ENCODE data around the gene IRAK2. TPM values are rescaled to one million over a fixed set of nuclear protein-coding genes. Genes with fewer than 3 reads are reported as not detected.
"Not testable (repeated sequence)": the region's sequence is repeated elsewhere in the genome, so short reads cannot be mapped to it uniquely, and the experiment has no call there.

Gene IRAK2
- total RNA-seq, 1 donor from 2014 or later = 2.0 TPM

DNA sequence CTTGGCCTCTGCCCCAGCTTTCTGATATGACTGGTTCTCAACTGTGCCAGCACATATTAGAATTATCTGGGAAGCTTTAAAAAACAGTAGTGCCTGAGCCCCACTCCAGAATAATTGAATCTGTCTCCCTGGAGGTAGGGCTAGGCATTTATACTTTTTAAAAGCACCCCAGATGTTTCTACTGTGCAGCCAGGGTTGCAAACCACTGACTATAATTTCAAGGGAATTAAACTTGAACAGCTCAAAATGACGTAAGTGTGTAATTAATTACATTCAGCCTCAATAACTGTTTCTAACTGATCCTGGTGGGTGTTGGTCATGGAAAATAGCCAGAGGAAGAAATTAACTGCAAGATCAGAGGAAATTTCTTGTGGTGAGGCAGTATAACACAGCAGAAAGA lies 4.4 kb upstream of the IRAK2 start:
- H3K27ac ChIP-seq (ENCODE audit: low read depth, low read length) = no peak overlapping the region
- H3K9me3 Mint-ChIP-seq (ENCODE audit: unreplicated experiment) = peaks cover 3% of the 10 kb centered on the region
- H3K79me2 ChIP-seq (ENCODE audit: insufficient read depth, low read length) = peaks cover 2% of the 10 kb centered on the region
- no peak overlapping the region for H3K27ac Mint-ChIP-seq (ENCODE audit: unreplicated experiment)
- TF ChIP-seq, protein P1, sequence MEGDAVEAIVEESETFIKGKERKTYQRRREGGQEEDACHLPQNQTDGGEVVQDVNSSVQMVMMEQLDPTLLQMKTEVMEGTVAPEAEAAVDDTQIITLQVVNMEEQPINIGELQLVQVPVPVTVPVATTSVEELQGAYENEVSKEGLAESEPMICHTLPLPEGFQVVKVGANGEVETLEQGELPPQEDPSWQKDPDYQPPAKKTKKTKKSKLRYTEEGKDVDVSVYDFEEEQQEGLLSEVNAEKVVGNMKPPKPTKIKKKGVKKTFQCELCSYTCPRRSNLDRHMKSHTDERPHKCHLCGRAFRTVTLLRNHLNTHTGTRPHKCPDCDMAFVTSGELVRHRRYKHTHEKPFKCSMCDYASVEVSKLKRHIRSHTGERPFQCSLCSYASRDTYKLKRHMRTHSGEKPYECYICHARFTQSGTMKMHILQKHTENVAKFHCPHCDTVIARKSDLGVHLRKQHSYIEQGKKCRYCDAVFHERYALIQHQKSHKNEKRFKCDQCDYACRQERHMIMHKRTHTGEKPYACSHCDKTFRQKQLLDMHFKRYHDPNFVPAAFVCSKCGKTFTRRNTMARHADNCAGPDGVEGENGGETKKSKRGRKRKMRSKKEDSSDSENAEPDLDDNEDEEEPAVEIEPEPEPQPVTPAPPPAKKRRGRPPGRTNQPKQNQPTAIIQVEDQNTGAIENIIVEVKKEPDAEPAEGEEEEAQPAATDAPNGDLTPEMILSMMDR (IDR thresholded peaks at IDR 0.05; ENCODE audit: insufficient read depth, low read depth, low read length) = no peak
- H3K4me2 ChIP-seq (ENCODE audit: low read length) = no peak overlapping the region
- H2AFZ ChIP-seq (ENCODE audit: low read depth, low read length) = no peak overlapping the region
- DNase-seq (ENCODE audit: low read depth) (peak; percentile 75), FAIRE-seq (no peak)
- no peaks in the 10 kb centered on the region for H3K9me3 ChIP-seq (ENCODE audit: insufficient read depth, low read depth, low read length)
- H3K36me3 Mint-ChIP-seq (ENCODE audit: low read depth, unreplicated experiment) = peaks cover 2% of the 10 kb centered on the region
- peaks cover 6% of the 10 kb centered on the region for H3K27me3 Mint-ChIP-seq (ENCODE audit: low read depth, unreplicated experiment)
- no peaks in the 10 kb centered on the region for H3K36me3 ChIP-seq (ENCODE audit: insufficient read depth, low read length)
- no peak overlapping the region for H3K9ac ChIP-seq (ENCODE audit: low read length)
- no peaks in the 10 kb centered on the region for H3K27me3 ChIP-seq (ENCODE audit: insufficient read depth, low read length)
- H3K4me3 Mint-ChIP-seq (ENCODE audit: unreplicated experiment) = no peak overlapping the region
- H3K4me1 ChIP-seq (ENCODE audit: insufficient read depth, low read length) = no peaks in the 10 kb centered on the region
- H4K20me1 ChIP-seq (ENCODE audit: insufficient read depth, low read length) = no peaks in the 10 kb centered on the region
- no peaks in the 10 kb centered on the region for H3K4me1 Mint-ChIP-seq (ENCODE audit: low read depth, unreplicated experiment)
- no peak overlapping the region for H3K4me3 ChIP-seq (ENCODE audit: insufficient read depth, low read depth, low read length)

DNA sequence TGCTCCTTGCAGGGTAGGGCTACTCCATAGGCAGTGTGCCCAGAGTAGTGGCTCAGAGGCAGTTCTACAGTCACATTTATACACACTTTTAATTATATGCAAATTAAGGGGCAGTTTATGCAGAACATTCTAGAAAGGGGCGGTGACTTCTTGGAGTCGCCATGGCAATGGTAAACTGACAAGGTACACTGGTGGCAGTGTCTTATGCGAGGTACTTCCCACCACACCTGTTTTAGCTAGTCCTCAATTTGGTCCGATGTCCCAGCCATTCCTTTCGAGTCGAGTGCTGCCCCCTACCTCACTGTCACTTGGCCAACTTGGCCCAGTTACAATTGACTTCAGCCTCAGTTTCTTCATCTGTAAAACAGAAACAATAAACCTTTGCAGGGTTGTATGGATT lies 3.8 kb upstream of the IRAK2 start:
- Mint-ChIP-seq H3K4me1 (ENCODE audit: low read depth, unreplicated experiment) (no peaks in the 10 kb centered on the region), H3K9me3 (ENCODE audit: unreplicated experiment) (peaks cover 3% of the 10 kb centered on the region), H3K4me3 (ENCODE audit: unreplicated experiment) (no peak overlapping the region), H3K27ac (ENCODE audit: unreplicated experiment) (no peak overlapping the region), H3K36me3 (ENCODE audit: low read depth, unreplicated experiment) (peaks cover 2% of the 10 kb centered on the region), H3K27me3 (ENCODE audit: low read depth, unreplicated experiment) (peaks cover 6% of the 10 kb centered on the region)
- Histone ChIP-seq H2AFZ (ENCODE audit: low read depth, low read length) (no peak overlapping the region), H3K4me1 (ENCODE audit: insufficient read depth, low read length) (no peaks in the 10 kb centered on the region), H3K9me3 (ENCODE audit: insufficient read depth, low read depth, low read length) (no peaks in the 10 kb centered on the region), H3K4me2 (ENCODE audit: low read length) (no peak overlapping the region), H3K27ac (ENCODE audit: low read depth, low read length) (no peak overlapping the region), H3K27me3 (ENCODE audit: insufficient read depth, low read length) (no peaks in the 10 kb centered on the region), H3K4me3 (ENCODE audit: insufficient read depth, low read depth, low read length) (no peak overlapping the region), H4K20me1 (ENCODE audit: insufficient read depth, low read length) (no peaks in the 10 kb centered on the region), H3K36me3 (ENCODE audit: insufficient read depth, low read length) (no peaks in the 10 kb centered on the region), H3K9ac (ENCODE audit: low read length) (no peak overlapping the region), H3K79me2 (ENCODE audit: insufficient read depth, low read length) (peaks cover 2% of the 10 kb centered on the region)
- no peak for FAIRE-seq
- DNase-seq (ENCODE audit: low read depth) = no peak
- TF ChIP-seq, protein P1 (IDR thresholded peaks at IDR 0.05; ENCODE audit: insufficient read depth, low read depth, low read length) = no peak
- TF ChIP-seq EZH2 (IDR thresholded peaks at IDR 0.05; ENCODE audit: insufficient read depth, low read length) = no peak

DNA sequence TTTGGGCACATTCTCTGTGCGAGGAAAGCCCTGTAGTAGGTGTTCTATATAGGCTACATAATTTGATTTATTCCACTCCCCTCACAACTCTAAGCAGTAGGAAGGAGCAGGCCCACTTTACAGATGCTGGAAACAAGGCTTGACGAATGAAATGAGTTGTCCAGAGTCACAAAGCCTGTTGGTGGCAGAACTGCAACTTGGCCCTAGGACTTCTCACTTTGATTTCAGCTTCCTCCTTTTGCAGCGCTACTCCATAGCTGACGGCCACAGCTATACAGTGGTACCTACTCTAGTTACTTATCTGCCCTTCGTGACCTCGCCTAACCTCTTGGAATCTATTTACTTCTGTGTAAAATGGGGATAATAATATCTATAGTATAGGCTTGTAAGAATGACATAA lies 2.5 kb upstream of the IRAK2 start:
- Mint-ChIP-seq H3K27me3 (ENCODE audit: low read depth, unreplicated experiment) (peaks cover 6% of the 10 kb centered on the region), H3K4me1 (ENCODE audit: low read depth, unreplicated experiment) (no peaks in the 10 kb centered on the region), H3K27ac (ENCODE audit: unreplicated experiment) (no peak overlapping the region), H3K4me3 (ENCODE audit: unreplicated experiment) (no peak overlapping the region), H3K36me3 (ENCODE audit: low read depth, unreplicated experiment) (no peaks in the 10 kb centered on the region), H3K9me3 (ENCODE audit: unreplicated experiment) (no peaks in the 10 kb centered on the region)
- Histone ChIP-seq H3K4me2 (ENCODE audit: low read length) (no peak overlapping the region), H3K36me3 (ENCODE audit: insufficient read depth, low read length) (no peaks in the 10 kb centered on the region), H3K79me2 (ENCODE audit: insufficient read depth, low read length) (peaks cover 2% of the 10 kb centered on the region), H2AFZ (ENCODE audit: low read depth, low read length) (no peak overlapping the region), H3K9ac (ENCODE audit: low read length) (no peak overlapping the region), H3K27ac (ENCODE audit: low read depth, low read length) (no peak overlapping the region), H3K9me3 (ENCODE audit: insufficient read depth, low read depth, low read length) (no peaks in the 10 kb centered on the region), H3K4me3 (ENCODE audit: insufficient read depth, low read depth, low read length) (no peak overlapping the region), H4K20me1 (ENCODE audit: insufficient read depth, low read length) (no peaks in the 10 kb centered on the region), H3K4me1 (ENCODE audit: insufficient read depth, low read length) (no peaks in the 10 kb centered on the region), H3K27me3 (ENCODE audit: insufficient read depth, low read length) (no peaks in the 10 kb centered on the region)
- FAIRE-seq = no peak
- TF ChIP-seq, protein P1 (IDR thresholded peaks at IDR 0.05; ENCODE audit: insufficient read depth, low read depth, low read length) = no peak
- no peak for TF ChIP-seq EZH2 (IDR thresholded peaks at IDR 0.05; ENCODE audit: insufficient read depth, low read length)
- DNase-seq (ENCODE audit: low read depth) = no peak

DNA sequence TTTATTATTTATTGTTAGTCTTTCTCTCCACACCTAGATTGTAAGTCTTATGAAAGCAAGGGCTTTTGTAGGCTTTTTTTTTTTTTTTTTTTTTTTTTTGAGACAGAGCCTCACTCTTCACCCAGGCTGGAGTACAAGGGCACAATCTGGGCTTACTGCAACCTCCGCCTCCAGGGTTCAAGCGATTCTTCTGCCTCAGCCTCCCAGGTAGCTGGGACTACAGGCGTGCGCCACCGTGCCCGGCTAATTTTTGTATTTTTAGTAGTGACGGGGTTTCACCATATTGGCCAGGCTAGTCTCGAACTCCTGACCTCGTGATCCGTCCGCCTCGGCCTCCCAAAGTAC lies 546 bp upstream of the IRAK2 start:
- Mint-ChIP-seq H3K9me3 (ENCODE audit: unreplicated experiment) (peaks cover 10% of the 10 kb centered on the region), H3K4me3 (ENCODE audit: unreplicated experiment) (peak overlapping the region; percentile 75)
- not testable (repeated sequence) for H3K27ac ChIP-seq (ENCODE audit: low read depth, low read length); H4K20me1 ChIP-seq (ENCODE audit: insufficient read depth, low read length); H3K9me3 ChIP-seq (ENCODE audit: insufficient read depth, low read depth, low read length); H3K27me3 Mint-ChIP-seq (ENCODE audit: low read depth, unreplicated experiment); H3K79me2 ChIP-seq (ENCODE audit: insufficient read depth, low read length); H3K36me3 ChIP-seq (ENCODE audit: insufficient read depth, low read length); H3K27ac Mint-ChIP-seq (ENCODE audit: unreplicated experiment); FAIRE-seq; H3K27me3 ChIP-seq (ENCODE audit: insufficient read depth, low read length); H3K4me1 ChIP-seq (ENCODE audit: insufficient read depth, low read length); DNase-seq (ENCODE audit: low read depth); H3K36me3 Mint-ChIP-seq (ENCODE audit: low read depth, unreplicated experiment); H3K4me1 Mint-ChIP-seq (ENCODE audit: low read depth, unreplicated experiment)
- peak overlapping the region; percentile 92 for H3K9ac ChIP-seq (ENCODE audit: low read length)
- peak overlapping the region; percentile 85 for H3K4me3 ChIP-seq (ENCODE audit: insufficient read depth, low read depth, low read length)
- H3K4me2 ChIP-seq (ENCODE audit: low read length) = peak overlapping the region; percentile 93
- peak overlapping the region; percentile 98 for H2AFZ ChIP-seq (ENCODE audit: low read depth, low read length)

All from astrocyte (in vitro differentiated cells and primary cell).